ENCODE measurements around the gene DYNLRB1.

The DYNLRB1 gene

DNA sequence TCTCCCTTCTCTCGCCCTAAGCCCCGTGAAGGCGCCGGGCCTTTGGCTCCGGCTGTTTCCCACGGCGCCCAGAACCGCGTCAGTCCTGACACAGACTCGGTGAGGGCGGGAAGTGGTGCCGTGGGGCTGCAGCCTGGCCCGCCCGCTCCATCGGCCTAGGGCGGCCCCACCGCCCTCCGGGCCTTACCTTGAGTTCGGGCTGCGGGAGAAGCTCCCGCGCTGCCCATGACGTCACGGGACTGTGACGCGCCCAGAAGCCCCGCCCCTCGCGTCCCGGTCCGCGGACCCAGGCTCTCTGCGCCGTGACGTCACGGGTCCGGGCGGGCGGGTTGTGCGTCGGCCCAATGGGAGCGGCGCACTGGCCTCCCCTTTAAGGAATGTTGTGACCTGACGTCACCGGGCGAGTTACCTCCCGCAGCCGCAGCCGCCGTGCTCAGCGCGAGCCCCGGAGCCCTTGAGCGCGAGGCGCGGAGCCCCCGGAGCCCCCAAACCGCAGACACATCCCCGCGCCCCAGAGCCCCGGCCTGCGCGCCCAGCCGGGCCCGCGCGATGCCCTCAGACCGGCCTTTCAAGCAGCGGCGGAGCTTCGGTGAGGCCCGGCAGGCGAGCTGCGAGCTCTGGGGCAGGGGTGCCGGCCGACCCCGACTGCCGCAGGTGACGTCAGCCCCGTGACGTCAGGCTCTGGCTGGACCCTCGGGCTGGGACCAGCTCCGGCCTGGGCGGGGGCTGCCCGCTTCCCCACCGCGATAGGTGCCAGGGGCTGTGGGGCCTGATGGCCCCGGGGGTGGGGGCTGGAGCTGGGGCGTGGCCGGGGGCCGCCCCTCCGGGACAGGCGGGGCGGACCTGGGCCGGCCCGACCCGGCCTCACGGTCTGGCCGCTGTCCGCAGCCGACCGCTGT lies 42.3 kb downstream of the DYNLRB1 start, which contains the start of gene MAP1LC3A:
MAP1LC3A (plus strand) TSS at position 399 of the 899 bp plus-strand sequence; CDS start at position 550, 151 bp downstream.
- peak; percentile 87 for DNase-seq (ENCODE audit: low spot score)

DNA sequence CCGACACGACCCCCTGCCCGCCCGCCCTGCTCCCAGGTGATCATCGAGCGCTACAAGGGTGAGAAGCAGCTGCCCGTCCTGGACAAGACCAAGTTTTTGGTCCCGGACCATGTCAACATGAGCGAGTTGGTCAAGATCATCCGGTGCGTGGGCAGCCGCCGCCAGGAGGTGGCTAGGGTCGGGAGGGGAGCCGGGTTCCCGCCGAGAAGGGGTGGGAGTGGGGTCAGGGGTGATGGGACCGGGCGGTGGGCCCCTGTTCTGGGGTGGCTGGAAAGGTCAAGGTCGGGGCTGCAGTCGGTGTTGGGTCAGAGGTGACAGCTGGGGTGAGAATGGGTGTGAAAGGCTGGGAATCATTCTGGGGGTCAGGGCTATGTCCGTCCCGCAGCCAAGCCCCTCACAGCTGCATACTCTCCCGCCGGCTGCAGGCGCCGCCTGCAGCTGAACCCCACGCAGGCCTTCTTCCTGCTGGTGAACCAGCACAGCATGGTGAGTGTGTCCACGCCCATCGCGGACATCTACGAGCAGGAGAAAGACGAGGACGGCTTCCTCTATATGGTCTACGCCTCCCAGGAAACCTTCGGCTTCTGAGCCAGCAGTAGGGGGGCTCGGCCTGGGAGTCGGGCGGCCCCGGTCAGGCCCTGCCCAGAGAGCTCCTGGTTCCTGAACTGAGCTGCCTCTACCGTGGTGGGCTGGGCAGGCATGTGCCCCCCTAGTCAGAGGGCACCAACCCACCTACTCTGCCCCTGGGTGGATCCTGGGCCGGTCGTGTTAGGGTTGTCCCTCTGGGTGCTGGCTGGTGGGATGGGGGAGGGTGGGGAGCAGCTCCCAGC lies 43.3 kb downstream of the DYNLRB1 start:
- no peak for DNase-seq (ENCODE audit: low spot score)

DNA sequence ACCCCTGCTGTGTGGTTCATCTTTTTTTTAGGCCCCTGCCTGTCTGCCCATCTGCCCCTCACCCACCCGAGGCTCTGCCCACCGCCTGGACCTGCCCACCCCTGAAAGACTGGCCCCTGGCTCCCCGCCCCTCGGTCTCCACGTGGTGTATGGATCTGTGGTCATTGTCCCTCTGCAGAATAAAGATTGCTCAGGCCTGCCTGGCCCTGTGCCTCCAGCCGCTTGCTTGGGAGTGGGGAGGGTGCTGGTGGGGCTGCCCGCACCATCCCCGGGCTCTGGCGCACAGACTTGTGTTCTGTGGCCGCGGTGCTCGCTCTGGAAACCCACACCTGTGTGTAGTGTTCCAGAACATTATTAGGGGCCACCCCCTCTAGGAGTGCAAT lies 43.9 kb downstream of the DYNLRB1 start:
- peak; percentile 88 for DNase-seq (ENCODE audit: low spot score)

DNA sequence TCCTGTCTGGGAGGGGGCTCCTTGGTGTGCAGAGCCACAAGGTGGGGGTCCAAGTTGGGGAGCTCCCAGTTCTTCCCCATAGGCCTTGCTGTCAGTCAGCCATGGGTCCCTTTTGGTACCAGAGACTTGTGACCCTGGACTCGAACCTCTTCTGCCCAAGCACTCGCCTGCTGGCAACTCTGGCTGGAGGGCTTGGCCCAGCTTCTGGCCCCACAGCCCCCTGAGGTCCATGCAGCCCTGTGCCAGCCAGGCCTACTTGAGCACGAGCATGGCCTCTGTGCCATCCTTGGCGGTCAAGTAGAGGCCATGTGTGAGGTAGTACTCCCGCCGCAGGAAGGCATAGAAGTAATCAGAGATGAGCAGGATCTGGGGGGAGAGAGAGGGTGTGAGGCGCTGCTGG lies 44.4 kb downstream of the DYNLRB1 start:
- no peak for DNase-seq (ENCODE audit: low spot score)

DNA sequence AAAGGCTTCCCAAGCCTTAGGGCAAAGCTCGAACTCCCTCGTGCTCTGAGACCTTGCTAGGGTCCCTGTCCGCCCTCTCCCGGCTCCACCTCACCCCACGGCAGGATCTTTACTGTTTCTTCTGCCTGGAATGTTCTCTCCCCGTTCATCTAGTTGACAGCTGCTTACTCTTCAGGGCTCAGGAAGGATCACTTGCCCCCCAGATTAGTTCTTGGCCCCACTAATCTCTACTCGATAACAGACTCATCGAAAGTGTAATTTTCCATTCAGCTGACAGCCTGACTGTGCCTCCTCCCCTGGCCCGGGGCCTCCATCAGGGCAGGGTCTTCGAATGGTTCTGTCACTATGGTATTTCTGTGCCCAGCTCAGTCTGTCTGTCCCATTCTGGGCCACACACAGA lies 45.4 kb downstream of the DYNLRB1 start:
- DNase-seq (ENCODE audit: low spot score): no peak

DNA sequence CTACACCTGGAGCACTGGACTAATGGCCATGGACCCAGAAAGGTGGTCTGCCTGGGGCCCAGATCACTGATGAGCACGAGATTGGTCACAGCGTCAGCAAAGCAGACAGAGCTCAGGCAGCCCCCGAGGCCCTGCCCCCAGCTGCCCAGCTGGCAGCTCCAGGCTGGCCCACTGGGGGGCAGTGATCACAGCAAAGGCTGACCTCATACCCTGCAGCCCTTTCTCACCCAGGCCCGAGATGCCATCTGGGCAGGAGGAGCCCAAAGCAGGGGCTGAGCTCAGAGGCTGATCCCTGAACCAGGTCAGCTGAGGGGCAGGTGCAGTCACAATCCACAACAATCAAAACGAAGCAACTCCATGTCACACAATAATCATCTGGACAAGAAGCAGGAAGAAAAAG lies 46.4 kb downstream of the DYNLRB1 start:
- no peak for DNase-seq (ENCODE audit: low spot score)

DNA sequence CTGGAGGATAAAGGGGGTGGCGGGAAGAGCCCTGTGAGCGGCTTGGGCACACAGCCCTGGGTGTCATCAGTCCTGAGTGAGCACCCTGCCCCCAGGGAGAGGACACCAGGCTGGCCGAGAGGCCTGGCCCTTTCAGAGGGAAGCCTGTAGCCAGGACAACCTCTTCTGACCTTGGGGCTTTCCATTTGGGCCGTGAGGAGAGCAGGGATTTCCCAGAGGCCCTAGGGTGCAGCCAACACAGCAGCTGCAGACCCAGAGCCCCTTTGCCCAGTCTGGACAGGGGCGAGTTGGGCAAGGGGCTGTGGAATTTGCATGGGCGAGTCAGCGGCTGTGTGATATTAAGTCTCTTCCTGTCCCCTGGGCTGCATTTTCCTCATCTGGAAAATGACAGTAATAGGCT lies 48.6 kb downstream of the DYNLRB1 start:
- no peak for DNase-seq (ENCODE audit: low spot score)

DNA sequence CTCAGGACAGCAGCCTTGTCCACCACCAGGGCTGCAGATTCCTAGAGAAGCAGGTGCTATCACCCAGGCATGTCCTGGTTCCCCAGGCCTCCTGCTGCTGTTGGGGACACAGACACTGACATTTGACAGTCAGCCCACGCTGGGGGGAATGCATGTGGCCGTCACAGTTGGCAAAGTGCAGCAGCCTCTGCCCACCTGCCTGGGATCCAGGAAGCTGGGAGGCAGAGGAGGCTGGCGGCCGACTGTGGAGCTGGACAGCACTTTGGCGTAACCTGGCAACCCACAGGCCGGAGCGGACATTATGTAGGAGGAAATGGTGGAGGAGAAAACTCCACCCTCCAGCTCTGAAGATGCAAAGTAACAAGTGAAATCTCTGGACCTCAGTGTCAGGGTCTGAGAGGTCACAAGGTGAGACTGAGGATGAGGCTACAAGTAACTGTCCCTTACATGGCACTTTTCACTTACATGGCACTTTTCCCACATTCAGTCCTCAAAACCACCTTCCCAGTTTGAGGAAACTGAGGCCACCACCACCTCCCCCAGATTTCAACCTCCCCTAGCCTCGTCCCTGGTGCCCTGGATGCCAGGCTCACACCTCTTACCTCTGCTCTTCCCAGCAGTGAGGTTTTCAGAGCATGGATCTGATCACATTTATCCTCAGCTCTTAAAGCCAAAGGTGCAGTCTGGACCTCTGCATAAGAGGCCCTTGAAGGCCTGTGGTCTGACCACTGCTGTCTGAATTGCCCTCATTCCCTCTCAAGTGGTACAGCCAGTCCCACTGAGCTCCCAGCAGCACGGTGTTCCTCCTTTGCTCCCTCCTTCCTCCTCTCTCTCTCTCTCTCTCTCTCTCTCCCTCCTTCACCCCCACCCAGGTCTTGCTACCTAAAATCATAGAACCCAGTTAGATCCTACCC lies 51.0 kb downstream of the DYNLRB1 start:
- DNase-seq (ENCODE audit: low spot score): no peak

DNA sequence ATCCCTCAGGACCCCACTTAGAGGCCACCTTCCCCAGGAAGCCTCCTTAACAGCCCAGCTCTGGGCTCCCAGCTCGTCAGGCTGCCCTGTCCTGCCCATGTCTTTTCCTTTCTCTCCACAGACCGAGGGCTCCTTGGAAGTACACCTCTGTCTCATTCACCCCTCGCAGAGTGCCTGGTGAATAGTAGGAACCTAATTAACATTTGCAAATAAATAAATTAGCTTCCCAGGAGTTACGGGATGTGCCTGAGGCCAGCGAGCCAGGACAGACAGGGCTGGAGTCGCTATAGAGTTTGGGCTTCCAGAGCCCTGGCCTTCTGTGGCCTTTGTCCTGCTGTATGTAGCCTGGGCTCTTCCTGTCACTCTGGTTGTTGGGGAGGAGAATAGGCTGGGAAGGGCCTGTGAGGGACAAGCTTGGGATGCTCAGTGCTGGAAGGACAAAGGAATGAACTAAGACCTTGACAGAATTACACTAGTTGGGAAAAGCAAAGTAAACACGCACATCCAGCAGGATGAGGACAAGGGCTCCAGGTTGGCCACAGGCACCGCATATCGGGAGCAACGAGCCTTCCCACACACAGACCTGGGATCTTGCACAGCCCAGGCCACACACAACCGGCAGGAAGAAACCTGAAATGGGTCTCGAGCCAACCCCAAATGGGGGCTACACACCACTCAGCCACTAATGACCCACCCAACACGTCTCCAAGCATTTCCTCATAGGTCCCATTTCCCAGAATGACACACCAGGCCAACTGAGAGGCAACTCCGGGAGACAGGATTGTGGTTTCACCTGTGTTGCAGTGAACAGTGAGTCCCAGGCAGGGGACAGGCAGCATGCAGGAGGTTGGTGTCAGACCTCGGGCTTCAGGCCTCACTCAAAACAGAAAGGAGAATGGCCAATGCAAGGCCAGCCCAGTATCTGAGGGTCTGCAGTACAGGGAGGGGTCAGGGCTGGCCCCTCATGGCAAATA lies 52.0 kb downstream of the DYNLRB1 start:
- DNase-seq (ENCODE audit: low spot score): no peak

DNA sequence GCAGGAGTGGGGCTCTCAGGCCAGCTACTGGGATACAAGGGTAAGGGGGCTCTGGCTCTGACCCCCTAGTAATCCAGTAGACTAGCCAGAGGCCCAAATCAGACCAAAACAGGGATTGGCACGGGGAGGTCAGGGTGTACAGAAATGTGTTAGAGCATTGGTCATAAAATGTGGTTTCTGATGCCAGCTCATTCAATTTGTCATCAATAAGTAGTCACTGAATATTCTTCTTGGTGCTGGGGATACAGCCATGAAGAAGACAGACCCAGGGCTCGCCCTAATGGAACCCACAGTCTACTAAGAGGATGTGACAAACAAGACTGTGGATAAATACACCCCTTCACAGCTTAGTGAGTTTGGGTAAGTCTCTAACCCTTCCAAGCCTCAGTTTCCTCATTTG lies 53.4 kb downstream of the DYNLRB1 start:
- no peak for DNase-seq (ENCODE audit: low spot score)

DNA sequence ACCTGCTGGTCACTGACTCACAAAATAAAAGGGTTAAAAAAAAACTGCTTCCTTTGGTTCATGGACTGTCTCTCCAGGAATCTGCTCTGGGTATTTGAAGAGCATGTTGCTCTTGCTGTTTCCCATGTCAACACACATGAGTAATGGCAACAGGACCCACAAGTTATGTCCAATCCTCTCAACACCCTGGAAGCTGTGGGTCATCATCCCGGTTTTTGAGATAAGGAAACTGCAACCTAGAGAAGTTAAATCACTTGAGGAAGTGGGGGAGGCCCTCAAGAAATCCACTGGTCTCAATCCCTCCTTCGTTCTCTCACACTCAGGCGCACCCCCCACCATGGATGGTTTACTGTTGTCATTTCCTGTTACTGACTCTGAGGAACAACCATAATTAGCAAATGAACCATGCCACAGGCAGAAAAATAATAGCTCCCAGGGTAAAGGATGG lies 54.7 kb downstream of the DYNLRB1 start:
- DNase-seq (ENCODE audit: low spot score): no peak

DNA sequence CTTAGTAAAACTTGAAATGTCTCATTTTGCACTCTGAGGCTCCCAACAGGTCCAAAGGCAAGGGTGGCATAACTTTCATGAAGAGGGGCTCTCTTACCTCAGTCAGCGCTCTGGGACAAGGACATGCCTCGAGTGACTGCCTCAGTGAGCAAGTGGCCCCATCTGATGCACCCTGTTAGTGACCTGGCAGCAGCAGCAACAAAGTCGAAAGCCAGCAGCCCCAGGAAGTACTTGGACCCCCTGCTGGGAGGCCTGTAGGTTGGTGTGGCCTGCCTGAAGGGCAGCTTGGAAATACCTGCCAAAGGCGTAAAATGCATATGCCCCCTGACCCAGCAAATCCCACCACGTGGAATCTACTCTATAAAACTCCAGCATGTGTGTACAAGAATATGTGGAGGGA lies 55.5 kb downstream of the DYNLRB1 start:
- DNase-seq (ENCODE audit: low spot score): no peak

DNA sequence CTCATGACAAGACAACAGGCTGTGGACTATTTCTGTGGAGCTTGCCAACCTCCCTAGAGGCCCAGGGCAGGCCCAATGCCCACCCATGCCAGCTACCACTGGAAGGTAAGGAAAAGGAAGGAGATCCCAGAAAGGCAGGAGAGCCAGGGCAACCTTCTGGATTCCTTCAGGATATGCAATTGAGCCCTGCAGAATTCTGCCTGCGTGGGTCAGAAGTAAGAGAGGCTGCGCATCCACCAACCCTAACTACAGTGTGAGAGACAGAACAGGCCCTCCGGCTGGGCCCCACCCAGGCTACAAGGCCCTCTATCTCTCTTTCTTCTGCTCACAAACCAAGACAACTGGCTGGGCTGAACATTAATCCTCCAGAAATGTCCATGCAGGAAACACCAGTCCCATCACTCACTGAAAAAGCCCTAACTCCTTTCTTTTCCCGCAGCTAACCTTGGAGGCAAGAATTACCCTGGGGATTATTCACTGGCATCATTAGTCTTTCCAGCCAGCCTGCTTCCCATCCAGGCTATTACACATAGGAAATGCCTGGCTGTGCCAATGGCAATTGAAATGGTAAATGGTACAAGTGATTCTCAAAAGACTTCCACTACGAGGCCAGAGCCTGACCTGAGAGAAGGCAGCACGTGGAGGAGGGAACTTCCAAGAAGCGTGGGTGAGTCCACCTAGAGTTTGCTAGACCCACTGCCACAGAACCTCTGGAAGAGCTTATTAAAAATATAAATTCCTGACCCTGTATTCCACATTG lies 57.5 kb downstream of the DYNLRB1 start:
- DNase-seq (ENCODE audit: low spot score): no peak

DNA sequence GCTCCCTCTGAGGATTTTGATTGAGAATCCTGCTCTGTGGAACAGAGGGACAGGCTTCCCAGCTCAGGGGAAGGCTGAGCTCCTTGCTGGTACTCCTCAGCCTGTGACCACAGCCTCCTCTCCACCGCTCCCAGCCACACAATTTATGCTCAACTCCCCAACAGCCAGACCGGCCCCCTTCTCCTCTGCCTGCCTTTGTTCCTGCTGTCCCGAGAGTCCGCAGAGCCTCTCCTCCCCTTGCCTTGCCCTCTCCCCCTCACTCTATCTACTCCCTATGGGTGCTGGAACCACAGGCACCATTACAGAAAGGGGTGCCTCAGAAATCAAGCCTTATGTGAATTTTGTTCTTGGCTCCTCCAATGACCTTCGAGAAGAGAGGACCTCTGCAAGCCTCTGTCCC lies 58.2 kb downstream of the DYNLRB1 start:
- DNase-seq (ENCODE audit: low spot score): no peak

DNA sequence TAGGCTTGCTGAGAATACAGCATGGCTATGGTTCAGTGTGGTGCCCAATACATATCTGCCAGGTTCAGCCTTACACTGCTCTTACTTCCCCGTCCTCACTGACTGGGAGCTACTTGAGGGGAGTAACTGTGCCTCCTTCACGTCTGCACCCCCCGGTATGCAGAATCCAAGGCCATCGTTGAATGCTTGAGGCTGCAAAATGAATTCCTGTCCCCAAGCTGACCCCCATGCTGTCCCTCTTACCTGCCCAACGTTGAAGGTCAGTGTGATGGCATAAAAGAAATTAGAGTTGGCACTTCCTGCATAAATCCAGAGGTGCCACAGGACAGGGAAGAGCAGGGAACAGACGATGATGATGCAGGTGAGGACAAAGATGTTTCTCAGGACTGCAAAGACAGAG lies 58.6 kb downstream of the DYNLRB1 start:
- DNase-seq (ENCODE audit: low spot score): no peak

DNA sequence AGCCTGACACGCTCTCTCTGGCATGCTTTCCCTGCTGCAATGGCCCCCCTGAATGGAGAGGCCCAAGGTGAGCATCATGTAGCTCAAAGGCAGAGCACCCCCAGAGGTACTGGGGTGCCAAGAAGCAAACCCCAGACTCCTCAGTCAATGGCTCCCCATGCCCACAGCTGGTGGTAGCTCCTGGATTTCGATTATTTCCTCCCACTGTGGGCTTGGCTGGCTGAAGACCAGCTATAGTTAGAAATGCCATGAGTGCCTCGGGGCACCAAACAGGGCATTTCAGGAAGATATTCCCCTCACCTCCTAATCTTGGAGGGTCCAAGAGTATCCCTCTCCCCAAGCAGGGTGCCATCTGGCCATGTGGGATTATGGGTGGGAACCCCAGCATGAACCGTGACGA lies 59.0 kb downstream of the DYNLRB1 start:
- no peak for DNase-seq (ENCODE audit: low spot score)

DNA sequence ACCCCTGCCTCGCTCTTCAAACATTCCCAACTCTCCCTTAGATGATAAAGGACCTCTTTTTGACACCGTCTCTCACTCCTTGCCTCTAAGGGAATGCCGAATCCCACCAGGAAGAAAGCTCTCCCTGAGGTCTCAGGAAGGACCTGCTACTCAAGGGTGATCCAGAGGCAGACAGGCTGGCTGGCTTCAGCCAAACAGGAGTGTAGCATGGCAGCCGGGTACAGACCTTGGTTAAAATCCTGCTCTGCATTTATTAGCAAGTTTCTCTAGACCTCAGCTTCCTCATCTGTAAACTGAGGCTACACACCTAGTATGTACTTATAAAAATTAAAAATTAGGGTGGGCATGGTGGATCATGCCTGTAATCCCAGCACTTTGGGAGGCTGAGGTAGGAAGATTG lies 59.5 kb downstream of the DYNLRB1 start:
- no peak for DNase-seq (ENCODE audit: low spot score)

DNA sequence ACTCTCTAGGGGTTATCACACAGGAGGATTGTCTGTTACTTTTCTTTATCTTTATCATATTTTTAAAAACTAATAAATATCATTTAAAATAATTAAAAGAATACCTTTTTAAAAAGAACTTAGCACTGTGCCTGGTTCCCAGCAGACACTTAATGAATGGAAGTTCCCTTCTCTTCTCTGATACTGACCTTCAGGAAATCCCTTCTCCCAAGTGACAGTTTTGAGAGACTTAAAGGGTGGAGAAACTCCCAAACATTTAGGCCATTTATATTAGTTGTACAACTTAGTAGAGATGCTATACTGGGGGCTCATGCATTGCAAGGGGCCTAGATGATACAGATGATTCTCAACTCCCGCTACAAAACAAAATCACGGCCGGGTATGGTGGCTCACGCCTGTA lies 60.8 kb downstream of the DYNLRB1 start:
- DNase-seq (ENCODE audit: low spot score): no peak

DNA sequence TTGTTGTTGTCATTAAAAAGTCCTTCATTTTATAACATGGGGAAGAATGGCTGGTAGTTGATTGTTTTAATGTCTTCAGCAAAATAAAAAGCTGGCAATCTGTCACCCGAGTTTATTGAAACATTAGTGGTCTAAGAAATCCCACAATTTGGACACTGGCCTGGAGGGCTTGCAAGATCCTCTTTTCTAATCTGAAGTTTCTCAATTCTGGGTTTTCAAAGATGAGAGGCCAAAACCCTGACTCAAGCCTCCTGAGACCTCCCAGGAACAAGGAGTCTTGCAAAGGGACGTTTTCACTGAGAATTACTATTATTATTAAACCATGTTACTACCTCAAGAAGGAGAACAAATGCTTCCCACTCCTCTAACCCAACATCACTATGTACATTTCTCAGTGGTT lies 61.8 kb downstream of the DYNLRB1 start:
- DNase-seq (ENCODE audit: low spot score): no peak

DNA sequence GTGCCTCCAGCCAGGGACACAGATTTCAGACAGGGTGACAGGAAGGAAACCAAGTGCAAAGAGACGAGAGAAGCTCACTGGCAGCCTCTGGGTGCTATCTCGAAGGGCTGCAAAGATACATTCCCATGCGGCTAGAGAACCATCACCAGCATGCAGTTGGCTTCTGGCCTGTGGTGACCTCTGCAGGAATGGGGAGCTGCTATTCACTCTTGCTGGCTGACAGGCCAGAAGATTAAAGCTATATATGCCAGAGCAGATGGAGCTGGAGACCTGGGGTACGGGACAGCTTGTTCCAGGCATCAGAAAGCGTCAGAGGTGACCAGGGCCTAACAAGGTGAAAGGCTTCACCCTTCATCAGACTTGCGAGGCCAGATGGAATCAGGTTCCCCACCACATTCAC lies 62.3 kb downstream of the DYNLRB1 start:
- peak; percentile 64 for DNase-seq (ENCODE audit: low spot score)

Measured in pons (tissue), 1 donor.